ENCODE data around the gene RBM12. TPM values are rescaled to one million over a fixed set of nuclear protein-coding genes. Genes with fewer than 3 reads are reported as not detected.

The RBM12 gene
- total RNA-seq, 4 donors from 2014 or later, result 31.4 to 43.2 (median 33.9) TPM

GRCh38 chr20:35669221-35669620 is 4.5 kb upstream of the RBM12 start:
- ATAC-seq (ENCODE audit: low FRiP score) (no peak), DNase-seq (ENCODE audit: low spot score) (no peak)
- TF ChIP-seq, protein P1, sequence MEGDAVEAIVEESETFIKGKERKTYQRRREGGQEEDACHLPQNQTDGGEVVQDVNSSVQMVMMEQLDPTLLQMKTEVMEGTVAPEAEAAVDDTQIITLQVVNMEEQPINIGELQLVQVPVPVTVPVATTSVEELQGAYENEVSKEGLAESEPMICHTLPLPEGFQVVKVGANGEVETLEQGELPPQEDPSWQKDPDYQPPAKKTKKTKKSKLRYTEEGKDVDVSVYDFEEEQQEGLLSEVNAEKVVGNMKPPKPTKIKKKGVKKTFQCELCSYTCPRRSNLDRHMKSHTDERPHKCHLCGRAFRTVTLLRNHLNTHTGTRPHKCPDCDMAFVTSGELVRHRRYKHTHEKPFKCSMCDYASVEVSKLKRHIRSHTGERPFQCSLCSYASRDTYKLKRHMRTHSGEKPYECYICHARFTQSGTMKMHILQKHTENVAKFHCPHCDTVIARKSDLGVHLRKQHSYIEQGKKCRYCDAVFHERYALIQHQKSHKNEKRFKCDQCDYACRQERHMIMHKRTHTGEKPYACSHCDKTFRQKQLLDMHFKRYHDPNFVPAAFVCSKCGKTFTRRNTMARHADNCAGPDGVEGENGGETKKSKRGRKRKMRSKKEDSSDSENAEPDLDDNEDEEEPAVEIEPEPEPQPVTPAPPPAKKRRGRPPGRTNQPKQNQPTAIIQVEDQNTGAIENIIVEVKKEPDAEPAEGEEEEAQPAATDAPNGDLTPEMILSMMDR (IDR thresholded peaks at IDR 0.05), result no peak

DNA sequence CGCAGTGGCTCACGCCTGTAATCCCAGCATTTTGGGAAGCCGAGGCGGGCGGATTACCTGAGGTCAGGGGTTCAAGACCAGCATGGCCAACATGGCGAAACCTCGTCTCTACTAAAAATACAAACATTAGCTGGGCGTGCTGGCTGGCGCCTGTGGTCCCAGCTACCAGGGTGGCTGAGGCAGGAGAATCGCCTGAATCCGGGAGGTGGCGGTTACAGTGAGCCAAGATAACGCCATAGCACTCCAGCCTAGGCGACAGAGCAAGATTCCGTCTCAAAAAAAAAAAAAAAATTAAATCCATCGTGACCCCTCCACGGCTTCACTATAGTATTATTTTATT is 1.2 kb upstream of the RBM12 start:
- no peak for ATAC-seq (ENCODE audit: low FRiP score)
- DNase-seq (ENCODE audit: low spot score), result no peak
- TF ChIP-seq, protein P1 (IDR thresholded peaks at IDR 0.05), result no peak

GRCh38 chr20:35663516-35664465 is 909 bp downstream of the RBM12 start:
- TF ChIP-seq, protein P1 (IDR thresholded peaks at IDR 0.05), result no peak
- no peak for DNase-seq (ENCODE audit: low spot score)
- peak; percentile 30 for ATAC-seq (ENCODE audit: low FRiP score)

DNA sequence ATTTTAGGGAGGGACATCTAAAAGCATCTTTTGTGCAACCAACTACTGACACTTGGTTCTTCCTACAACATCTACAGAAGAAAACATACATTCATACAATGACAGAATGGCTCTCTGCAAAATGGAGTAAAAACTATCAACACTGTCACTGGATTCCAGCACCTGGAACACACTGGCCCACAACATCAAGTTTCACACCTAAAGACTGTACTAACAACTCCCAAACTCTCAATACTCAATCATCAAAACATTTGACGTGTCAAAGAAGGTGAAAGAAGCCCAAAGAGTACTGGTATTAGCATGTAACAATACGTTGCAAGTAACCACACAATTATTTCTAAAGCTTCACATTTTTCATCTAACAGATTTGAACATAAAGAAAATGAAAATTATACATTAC is 2.1 kb downstream of the RBM12 start:
- TF ChIP-seq, protein P1 (IDR thresholded peaks at IDR 0.05), result no peak
- no peak for ATAC-seq (ENCODE audit: low FRiP score)
- DNase-seq (ENCODE audit: low spot score), result no peak

GRCh38 chr20:35661908-35662307 is 2.8 kb downstream of the RBM12 start:
- TF ChIP-seq, protein P1 (IDR thresholded peaks at IDR 0.05), result no peak
- ATAC-seq (ENCODE audit: low FRiP score) (no peak), DNase-seq (ENCODE audit: low spot score) (no peak)

DNA sequence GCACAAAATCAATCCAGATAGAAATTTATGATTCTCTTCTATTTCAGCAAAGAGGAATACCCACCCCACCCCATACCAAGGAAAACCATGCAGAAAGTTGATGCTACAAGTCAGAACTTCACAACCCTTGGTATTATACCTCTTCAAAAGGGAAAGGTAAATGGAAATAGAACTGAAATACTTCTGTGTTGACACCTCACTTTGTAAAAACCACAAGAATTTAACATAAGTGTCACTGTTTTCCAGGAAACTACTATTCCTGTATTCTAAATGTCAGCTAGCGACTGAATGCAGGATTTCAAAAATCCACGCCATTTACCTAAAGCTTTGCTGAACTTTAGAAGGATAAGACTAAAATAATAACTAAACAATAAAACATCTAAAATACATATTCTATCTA is 3.6 kb downstream of the RBM12 start:
- TF ChIP-seq, protein P1 (IDR thresholded peaks at IDR 0.05), result no peak
- DNase-seq (ENCODE audit: low spot score) (no peak), ATAC-seq (ENCODE audit: low FRiP score) (no peak)

All from omental fat pad (tissue), 4 donors.